AG10803 (cell line): ENCODE measurements around the gene SUGP2.
A peak's percentile ranks its signal among the peaks of the same experiment; 100 is the strongest.

Experiments
- DNase-seq: peaks from one replicate; pipeline ENCODE4 v3.0.0; 2010; ENCODE audit warnings: low read depth
- H3K4me3 ChIP-seq: 2 replicates; pipeline ENCODE4 v1.5.1; 2011; ENCODE audit warnings: mild to moderate bottlenecking, low read length, control low read depth
- CTCF ChIP-seq: conservative IDR thresholded peaks from 2 replicates; pipeline ENCODE4 v1.5.1; 2011; ENCODE audit warnings: mild to moderate bottlenecking, low read length, control low read depth, inconsistent platforms

The SUGP2 gene

GRCh38 chr19:18967358-18968146 is 65.8 kb downstream of the SUGP2 start:
- H3K4me3 ChIP-seq, result no peak overlapping the region
- TF ChIP-seq CTCF, result no peak
- peak; percentile 52 for DNase-seq

DNA sequence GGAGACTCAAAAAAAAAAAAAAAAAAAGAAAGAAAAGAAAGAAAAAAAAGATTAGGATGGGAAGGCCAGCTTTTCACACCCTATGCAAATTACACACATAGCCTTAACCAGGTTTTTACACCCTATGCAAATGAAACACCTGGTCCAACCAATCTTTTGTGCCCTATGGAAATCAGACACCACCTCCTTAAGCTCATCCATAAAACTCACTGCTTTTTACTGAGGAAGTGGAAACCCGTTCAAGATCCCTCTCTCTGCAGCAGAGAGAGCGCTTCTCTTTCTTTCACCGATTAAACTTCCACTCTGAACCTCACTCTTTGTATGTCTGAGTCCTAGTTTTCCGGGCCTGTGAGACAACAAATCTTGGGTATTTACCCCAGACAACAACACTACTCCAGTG is 67.0 kb downstream of the SUGP2 start:
- H3K4me3 ChIP-seq, result no peak overlapping the region
- no peak for TF ChIP-seq CTCF
- DNase-seq, result no peak

- H3K4me3 ChIP-seq, result no peak overlapping the region
- no peak for DNase-seq
- no peak for TF ChIP-seq CTCF
These were observed 69.2 kb downstream of the SUGP2 start for GRCh38 chr19:18964121-18964520.

DNA sequence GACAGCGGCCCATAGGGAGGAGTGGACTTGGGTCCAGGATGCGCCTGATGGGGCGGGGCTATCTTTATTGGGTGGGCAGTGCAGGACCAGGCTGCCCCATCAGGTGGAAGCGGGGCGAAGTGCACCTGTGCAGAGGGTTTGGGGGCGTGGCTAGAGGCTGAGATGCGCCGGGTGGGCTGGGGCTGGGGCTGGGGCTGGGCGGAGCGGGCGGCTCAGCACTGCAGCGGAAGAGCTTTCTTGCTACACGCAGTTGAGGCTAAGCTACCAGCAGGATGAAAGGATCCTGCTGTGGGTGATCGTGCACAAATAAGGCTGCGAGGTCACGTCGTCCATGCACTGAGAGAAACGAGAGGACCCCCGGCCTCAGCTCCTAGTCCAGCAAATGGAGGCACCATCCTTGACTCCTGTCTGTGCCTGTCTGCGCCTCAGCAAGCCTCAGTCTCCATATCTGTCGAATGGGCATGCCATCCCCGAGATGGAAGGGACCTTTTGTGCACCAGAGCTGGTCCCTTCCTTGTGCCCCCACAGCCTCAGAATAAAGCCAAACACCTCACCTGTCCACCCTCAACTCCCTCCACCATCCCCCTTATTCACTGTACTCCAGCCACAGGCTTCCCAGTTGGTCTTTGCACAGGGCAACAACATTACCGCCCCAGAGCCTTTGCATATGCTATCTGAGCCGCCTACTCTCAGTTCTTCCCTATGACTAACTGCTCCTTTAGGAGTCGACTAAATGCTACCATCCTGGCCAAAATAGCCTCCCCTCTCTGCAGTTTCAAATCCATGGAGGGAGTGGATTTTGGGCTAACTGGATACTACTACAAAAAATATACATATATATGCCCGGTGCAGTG is 71.3 kb downstream of the SUGP2 start:
- no peak for TF ChIP-seq CTCF
- no peak for DNase-seq
- no peak overlapping the region for H3K4me3 ChIP-seq

DNA sequence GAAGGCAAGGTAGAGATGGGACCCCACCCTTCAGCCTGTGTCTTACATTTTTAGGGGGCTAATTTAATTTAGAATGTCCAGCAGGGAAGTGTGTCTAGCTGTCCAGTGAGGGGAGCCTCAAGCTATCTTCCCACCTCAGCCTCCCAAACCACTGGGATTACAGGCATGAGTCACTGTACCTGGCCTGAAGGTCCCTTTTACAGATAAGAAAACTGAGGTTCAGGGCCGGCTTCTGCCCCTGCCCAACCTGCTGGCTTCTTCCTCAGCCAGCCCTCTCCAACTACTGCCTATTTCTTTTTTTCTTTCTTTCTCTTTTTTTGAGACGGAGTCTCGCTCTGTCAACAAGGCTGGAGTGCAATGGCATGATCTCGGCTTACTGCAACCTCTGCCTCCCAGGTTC is 72.9 kb downstream of the SUGP2 start:
- no peak overlapping the region for H3K4me3 ChIP-seq
- TF ChIP-seq CTCF, result no peak
- DNase-seq, result no peak

DNA sequence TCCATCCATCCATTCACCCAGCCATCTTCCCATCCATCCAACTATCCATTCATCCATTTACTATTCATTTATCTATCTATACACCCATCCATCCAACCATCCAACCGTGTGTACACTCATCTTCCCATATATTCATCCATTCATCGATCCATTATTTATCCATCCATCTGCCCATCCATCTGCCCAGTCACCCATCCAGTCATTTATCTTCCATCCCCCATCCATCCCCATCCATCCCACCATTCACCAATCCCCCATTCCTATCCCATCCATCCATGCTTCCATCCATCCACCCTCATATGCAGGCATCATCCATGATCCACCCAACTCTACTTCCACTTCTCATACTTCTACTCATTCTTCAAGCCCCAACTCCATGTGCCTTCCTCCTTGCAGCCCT is 78.3 kb downstream of the SUGP2 start:
- no peak overlapping the region for H3K4me3 ChIP-seq
- DNase-seq, result no peak
- no peak for TF ChIP-seq CTCF
